OCI-M2 (cell line): ENCODE measurements around the gene FOXP4.

Source experiments
- DNase-seq: peaks from one replicate; lab custom pipeline; 2025; ENCODE audit not compliant: unreplicated experiment; lab: John Stamatoyannopoulos, UW

FOXP4 gene

DNA sequence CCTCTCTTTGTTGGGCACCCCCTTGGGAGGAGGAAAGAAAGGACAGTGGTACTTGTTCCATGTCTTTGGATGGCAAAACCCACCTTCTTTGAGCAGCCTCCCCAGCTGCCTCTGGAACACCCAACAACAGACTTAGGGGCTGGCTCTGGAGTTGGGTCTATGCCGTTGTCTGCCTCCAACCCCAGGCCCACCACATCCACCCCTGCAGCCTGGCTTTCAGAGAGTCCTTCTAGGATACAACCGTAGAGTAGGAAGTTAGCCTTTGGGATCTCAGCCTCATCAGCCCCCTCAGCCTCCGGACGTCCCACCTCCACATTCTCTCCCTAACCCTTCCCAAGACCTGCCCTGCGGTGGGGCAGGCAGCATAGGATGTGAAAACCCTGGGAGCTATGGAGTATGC is 36.4 kb downstream of the FOXP4 start:
- DNase-seq, result no peak

GRCh38 chr6:41583565-41583964 is 37.4 kb downstream of the FOXP4 start:
- DNase-seq, result no peak

DNA sequence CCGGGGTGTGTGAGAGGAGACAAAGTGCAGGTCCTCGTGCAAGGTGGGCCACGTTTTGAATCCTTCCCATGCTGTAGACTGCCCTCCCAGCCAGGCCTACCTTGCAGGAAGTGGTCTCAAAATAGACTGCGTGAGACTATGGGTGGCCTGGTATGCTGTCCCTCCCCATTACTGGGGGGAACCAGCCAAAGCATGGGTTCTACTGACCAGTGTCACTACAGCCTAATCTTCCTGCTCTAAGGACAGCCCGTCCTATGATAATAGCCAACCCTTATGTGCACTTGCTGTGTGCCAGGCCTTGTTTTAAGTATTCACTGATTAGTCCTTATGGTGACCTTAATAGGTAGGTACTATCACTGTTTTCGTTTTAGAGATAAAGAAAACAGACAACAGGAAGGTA is 38.0 kb downstream of the FOXP4 start:
- no peak for DNase-seq

GRCh38 chr6:41584668-41585205 is 38.6 kb downstream of the FOXP4 start:
- DNase-seq, result no peak

GRCh38 chr6:41585605-41586004 is 39.4 kb downstream of the FOXP4 start:
- no peak for DNase-seq

DNA sequence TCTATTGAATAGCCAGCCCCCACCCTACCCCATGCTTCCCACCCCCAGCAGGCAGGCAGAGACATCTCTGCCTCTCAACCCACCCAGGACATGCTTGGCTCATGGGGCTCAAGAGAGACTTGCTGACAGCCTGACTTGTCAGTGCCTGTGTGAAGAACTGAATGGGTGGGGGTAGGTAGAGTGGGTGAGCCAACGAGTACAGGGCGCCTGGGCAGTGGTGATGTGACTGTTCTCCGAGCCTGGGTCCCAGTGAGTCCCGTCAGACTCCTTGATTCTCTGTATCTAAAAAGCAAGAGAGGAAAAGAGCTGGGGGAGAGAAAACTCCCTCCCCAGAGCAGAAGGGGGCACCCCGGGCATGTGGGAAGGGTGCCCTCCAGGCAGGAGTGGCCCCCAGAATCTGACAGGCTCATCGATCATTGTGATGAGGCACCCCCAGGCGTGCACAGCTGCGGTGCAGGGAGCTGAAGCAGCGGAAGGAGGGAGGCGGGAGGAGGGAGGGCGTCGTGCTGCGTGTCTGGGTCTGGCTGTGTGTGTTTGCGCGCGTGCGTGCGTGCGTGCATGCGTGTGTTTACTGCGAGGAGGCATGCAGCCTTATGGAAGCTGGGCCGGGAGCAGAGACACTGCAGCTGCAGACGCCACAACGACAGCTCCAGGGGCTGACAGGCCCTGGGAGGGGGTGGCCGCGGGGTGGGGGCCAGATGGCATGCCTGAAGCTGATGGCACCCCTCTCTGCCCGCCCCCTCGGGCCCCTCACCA is 40.2 kb downstream of the FOXP4 start:
- DNase-seq, result no peak

- DNase-seq, result no peak
Observed at GRCh38 chr6:41587131-41587879, 41.1 kb downstream of the FOXP4 start.

- DNase-seq, result no peak
Observed at GRCh38 chr6:41588111-41588510, 41.9 kb downstream of the FOXP4 start.

DNA sequence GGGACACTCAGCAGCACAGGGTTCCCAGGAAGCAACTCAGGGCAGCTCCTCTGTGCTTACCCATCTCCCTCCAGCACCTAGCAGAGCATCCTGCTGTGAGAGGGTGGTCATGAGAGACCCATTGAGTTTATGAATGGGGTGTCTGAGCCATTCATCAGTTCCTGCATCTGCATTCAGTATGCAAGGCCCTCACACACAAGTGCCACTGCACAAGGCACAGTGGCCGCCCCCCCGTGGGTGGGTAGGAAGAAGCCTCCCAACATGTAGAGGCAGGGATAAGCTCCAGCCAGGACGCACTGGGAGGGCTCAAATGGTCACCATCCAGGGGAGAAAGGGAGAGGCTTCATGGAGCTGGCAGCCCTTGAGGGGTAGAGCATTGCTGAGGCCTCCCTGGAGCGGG is 43.0 kb downstream of the FOXP4 start:
- DNase-seq, result no peak

- DNase-seq, result no peak
Observed at GRCh38 chr6:41589636-41590622, 43.7 kb downstream of the FOXP4 start.

DNA sequence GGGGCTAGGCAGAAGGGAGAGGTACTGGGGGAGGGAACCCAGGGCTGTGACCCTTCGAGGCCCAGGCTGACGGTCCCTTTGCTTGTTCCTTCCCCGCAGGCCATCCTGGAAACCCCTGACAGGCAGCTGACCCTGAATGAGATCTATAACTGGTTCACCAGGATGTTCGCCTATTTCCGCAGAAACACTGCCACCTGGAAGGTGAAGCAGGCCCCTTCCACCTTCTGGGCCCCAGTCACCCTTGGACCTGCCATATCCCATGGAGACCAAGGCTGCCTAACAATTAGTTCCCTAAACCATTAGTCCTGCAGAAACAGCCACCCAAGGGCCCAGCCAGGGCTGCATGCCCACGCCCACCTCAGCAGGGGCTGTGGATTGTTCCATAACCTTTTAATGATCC is 44.9 kb downstream of the FOXP4 start:
- DNase-seq, result no peak

- peak; percentile 23 for DNase-seq
Observed at GRCh38 chr6:41591859-41592502, 45.8 kb downstream of the FOXP4 start.

DNA sequence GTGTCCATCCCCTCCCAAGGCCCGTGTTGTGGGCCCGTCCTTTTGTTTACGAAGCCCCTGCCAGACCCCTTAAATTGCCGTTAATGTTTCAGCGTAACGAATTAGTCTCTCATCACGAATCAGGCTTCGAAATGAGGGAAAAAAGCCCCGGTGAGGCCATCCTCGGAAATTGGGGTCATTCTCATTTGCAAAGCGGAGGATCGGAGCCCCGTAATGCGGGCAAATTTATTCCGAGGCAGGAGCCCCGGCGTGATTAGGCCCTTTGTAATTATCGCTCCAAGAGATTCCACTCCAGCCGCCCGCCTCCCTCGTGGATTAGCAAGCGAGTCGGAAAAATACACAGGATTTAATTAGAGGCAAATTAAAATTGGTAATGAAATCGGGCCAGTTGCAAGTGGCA is 47.2 kb downstream of the FOXP4 start:
- DNase-seq, result no peak

- DNase-seq, result no peak
Observed at GRCh38 chr6:41593839-41594238, 47.7 kb downstream of the FOXP4 start.

- DNase-seq, result no peak
Observed at GRCh38 chr6:41594326-41594725, 48.1 kb downstream of the FOXP4 start.

GRCh38 chr6:41594766-41595165 is 48.6 kb downstream of the FOXP4 start:
- DNase-seq, result no peak

- no peak for DNase-seq
Observed at GRCh38 chr6:41595166-41595565, 49.0 kb downstream of the FOXP4 start.

GRCh38 chr6:41596096-41596685 is 50.0 kb downstream of the FOXP4 start:
- DNase-seq, result no peak

GRCh38 chr6:41596807-41597206 is 50.6 kb downstream of the FOXP4 start:
- no peak for DNase-seq
